HepG2 (cell line): Measurements from ENCODE around the gene COPB2. TPM values are rescaled to one million over a fixed set of nuclear protein-coding genes. Genes with fewer than 3 reads are reported as not detected.
A peak's percentile ranks its signal among the peaks of the same experiment; 100 is the strongest.

Experiments
- ARID4A ChIP-seq: sonication (generic); formaldehyde crosslinking; IDR thresholded peaks from 2 replicates; pipeline ENCODE4 v1.5.0; 2020; ENCODE audit warnings: mild to moderate bottlenecking, missing genetic modification reagents, borderline replicate concordance
- CBX1 ChIP-seq: IDR thresholded peaks from one replicate; pipeline ENCODE4 v1.6.1; 2016; ENCODE audit warnings: antibody characterized with exemption, low read depth
- GTF3A ChIP-seq: sonication (generic); formaldehyde crosslinking; conservative IDR thresholded peaks from 2 replicates; pipeline ENCODE4 v1.4.0; 2020; ENCODE audit warnings: mild to moderate bottlenecking, missing genetic modification reagents
- HBP1 ChIP-seq: IDR thresholded peaks from 2 replicates; pipeline ENCODE4 v1.6.1; 2016; ENCODE audit warnings: low read depth, control low read depth
- HMG20B ChIP-seq: conservative IDR thresholded peaks from 2 replicates; pipeline ENCODE4 v1.6.1; 2016; ENCODE audit warnings: missing genetic modification reagents, missing compliant biosample characterization
- HNF4G ChIP-seq, 2 experiments: sonication (generic) in 1 of 2; formaldehyde crosslinking in 1 of 2; IDR thresholded peaks; 2 replicates each; pipeline versions ENCODE4 v1.4.0 to v1.6.1; 2011 to 2020; ENCODE audit warnings: borderline replicate concordance in 2 of 2, low read depth in 2 of 2, mild to moderate bottlenecking in 2 of 2, low read length in 1 of 2, missing genetic modification reagents in 1 of 2, moderate library complexity in 1 of 2
- PBX3 ChIP-seq: sonication (generic); formaldehyde crosslinking; IDR thresholded peaks from 2 replicates; pipeline ENCODE4 v1.8.1; 2023; ENCODE audit warnings: missing genetic modification reagents, inconsistent platforms, borderline replicate concordance
- PRDM4 ChIP-seq: sonication (generic); formaldehyde crosslinking; IDR thresholded peaks from 2 replicates; pipeline ENCODE4 v1.9.0; 2021; ENCODE audit warnings: missing genetic modification reagents, borderline replicate concordance
- TOPORS ChIP-seq: sonication (generic); formaldehyde crosslinking; IDR thresholded peaks from 2 replicates; pipeline ENCODE4 v1.8.0; 2023; ENCODE audit warnings: mild to moderate bottlenecking, missing genetic modification reagents
- ZNF292 ChIP-seq: sonication (generic); formaldehyde crosslinking; IDR thresholded peaks from 2 replicates; pipeline ENCODE4 v1.8.1; 2022; ENCODE audit warnings: mild to moderate bottlenecking, low read depth, missing genetic modification reagents, borderline replicate concordance
- ZNF552 ChIP-seq: sonication (generic); formaldehyde crosslinking; IDR thresholded peaks from 2 replicates; pipeline ENCODE4 v1.9.0; 2022; ENCODE audit warnings: missing genetic modification reagents, mild to moderate bottlenecking, borderline replicate concordance
- ZNF629 ChIP-seq: sonication (generic); formaldehyde crosslinking; conservative IDR thresholded peaks from 2 replicates; pipeline ENCODE4 v1.5.0; 2020; ENCODE audit warnings: missing genetic modification reagents
- ZNF704 ChIP-seq: sonication (generic); formaldehyde crosslinking; IDR thresholded peaks from 2 replicates; pipeline ENCODE4 v1.8.1; 2023; ENCODE audit warnings: mild to moderate bottlenecking, inconsistent platforms, moderate library complexity, missing genetic modification reagents, borderline replicate concordance
- ZNF784 ChIP-seq: sonication (generic); formaldehyde crosslinking; IDR thresholded peaks from 2 replicates; pipeline ENCODE4 v1.5.1; 2020; ENCODE audit warnings: missing genetic modification reagents, mild to moderate bottlenecking, borderline replicate concordance
- polyA plus RNA-seq, 8 experiments: library from polyadenylated mRNA; depleted of rRNA in 3 of 8; stranded (reverse) in 7 of 8; unstranded in 1 of 8; fragments of >200 nt; fragmentation: Illumina TruSeq in 4 of 8; extraction: Trizol in 4 of 8; gene quantifications; 2 replicates each; pipeline versions ENCODE4 v1.2.1 to v1.2.3, GENCODE V29; 2011 to 2016; ENCODE audit warnings: low read depth in 4 of 8, missing spikeins in 1 of 8, mixed read lengths in 1 of 8; ENCODE audit not compliant: insufficient read depth in 1 of 8
- total RNA-seq, 5 experiments: library from RNA; depleted of rRNA; stranded (reverse); fragments of >200 nt; fragmentation: Illumina TruSeq; extraction: Trizol; gene quantifications; 2 replicates each; pipeline ENCODE4 v1.2.3, GENCODE V29; 2016; ENCODE audit warnings: low read depth in 1 of 5

COPB2 gene
- total and polyA plus RNA-seq, 2 of the 13 experiments (the other 11 are each of a cell fraction or from before 2014, with no cell fraction given) = 83.3 to 217 TPM

GRCh38 chr3:139389552-139390368 is at the start of gene COPB2 (continued):
- TF ChIP-seq ZNF704 (CRISPR knock-in tag) (peak; percentile 45; the same call in 1 of the 2 replicates), HMG20B (CRISPR knock-in tag) (no peak), TOPORS (CRISPR knock-in tag) (no peak), ZNF629 (CRISPR knock-in tag) (no peak), ZNF552 (CRISPR knock-in tag) (peak; percentile 88), ZNF292 (peak; percentile 14; the same call in 1 of the 2 replicates), HNF4G (IDR thresholded peaks at IDR 0.05; ENCODE audit: borderline replicate concordance, low read depth, low read length) (0 out of 2 replicates have a peak, but pooled peaks have one; percentile 31), HNF4G (CRISPR knock-in tag; IDR thresholded peaks at IDR 0.05; ENCODE audit: borderline replicate concordance, low read depth) (no peak; the same call in 1 of the 2 replicates), ARID4A (CRISPR knock-in tag) (peak; percentile 91; the same call in 1 of the 2 replicates), GTF3A (no peak), PRDM4 (CRISPR knock-in tag) (no peak), CBX1 (no peak), PBX3 (CRISPR knock-in tag) (0 out of 2 replicates have a peak, but pooled peaks have one; percentile 43), ZNF784 (CRISPR knock-in tag) (no peak), HBP1 (peak; percentile 78)
